MCF 10A (cell line): ENCODE measurements around the gene PTPRT. TPM values are rescaled to one million over a fixed set of nuclear protein-coding genes. Genes with fewer than 3 reads are reported as not detected.

Experiments used
- BruUV-seq: library from RNA; stranded (reverse); fragments of 400-500 nt; replicated peaks from 2 replicates; lab custom pipeline; 2021; lab: Mats Ljungman, UMichigan
- CTCF ChIA-PET: fragments of 300-600 bp; sonication (Branson Sonifier 250); formaldehyde crosslinking; extraction: SDS; loops from one replicate; lab custom pipeline; 2021; ENCODE audit warnings: antibody characterized with exemption, inconsistent platforms; lab: Yijun Ruan, JAX
- POLR2A ChIA-PET: fragments of 300-600, 350-650 bp; sonication (Branson Sonifier 250); formaldehyde crosslinking; extraction: SDS; loops from one replicate; lab custom pipeline; 2020; ENCODE audit warnings: antibody characterized with exemption, inconsistent platforms; lab: Yijun Ruan, JAX
- DNase-seq: peaks from one replicate; pipeline ENCODE4 v3.0.0-alpha.2; 2018; ENCODE audit not compliant: unreplicated experiment
- H3K27ac Mint-ChIP-seq: one replicate; pipeline ENCODE4 v1.8.0; 2022; ENCODE audit warnings: mild to moderate bottlenecking, low read depth, mixed read lengths; ENCODE audit not compliant: unreplicated experiment
- H3K27me3 Mint-ChIP-seq: one replicate; pipeline ENCODE4 v1.8.0; 2022; ENCODE audit warnings: mixed read lengths; ENCODE audit not compliant: insufficient read depth, unreplicated experiment
- H3K36me3 Mint-ChIP-seq: one replicate; pipeline ENCODE4 v1.8.0; 2022; ENCODE audit warnings: mild to moderate bottlenecking, moderate library complexity, mixed read lengths; ENCODE audit not compliant: insufficient read depth, unreplicated experiment
- H3K4me1 Mint-ChIP-seq: one replicate; pipeline ENCODE4 v1.8.0; 2022; ENCODE audit warnings: mixed read lengths; ENCODE audit not compliant: insufficient read depth, unreplicated experiment
- H3K4me3 Mint-ChIP-seq: one replicate; pipeline ENCODE4 v1.8.0; 2022; ENCODE audit warnings: mild to moderate bottlenecking, moderate library complexity, mixed read lengths; ENCODE audit not compliant: unreplicated experiment
- H3K9me3 Mint-ChIP-seq: one replicate; pipeline ENCODE4 v1.8.0; 2022; ENCODE audit warnings: mixed read lengths; ENCODE audit not compliant: unreplicated experiment
- intact Hi-C: fragments of 100-400 bp; cut with micrococcal nuclease; formaldehyde crosslinking; loops from 2 replicates; pipeline ENCODE4 v1.14.1; 2022
- total RNA-seq: library from RNA; stranded (reverse); gene quantifications from 2 replicates; pipeline ENCODE4 v1.2.3, GENCODE V29; 2022
- TF ChIP-seq, protein P1 (sequence below): fragments of 200-600 bp; IDR thresholded peaks from one replicate; pipeline ENCODE4 v1.8.0; 2022; ENCODE audit warnings: antibody characterized with exemption, mild to moderate bottlenecking; ENCODE audit not compliant: unreplicated experiment

PTPRT gene
- total RNA-seq, 1 experiment from 2014 or later, result not detected

DNA sequence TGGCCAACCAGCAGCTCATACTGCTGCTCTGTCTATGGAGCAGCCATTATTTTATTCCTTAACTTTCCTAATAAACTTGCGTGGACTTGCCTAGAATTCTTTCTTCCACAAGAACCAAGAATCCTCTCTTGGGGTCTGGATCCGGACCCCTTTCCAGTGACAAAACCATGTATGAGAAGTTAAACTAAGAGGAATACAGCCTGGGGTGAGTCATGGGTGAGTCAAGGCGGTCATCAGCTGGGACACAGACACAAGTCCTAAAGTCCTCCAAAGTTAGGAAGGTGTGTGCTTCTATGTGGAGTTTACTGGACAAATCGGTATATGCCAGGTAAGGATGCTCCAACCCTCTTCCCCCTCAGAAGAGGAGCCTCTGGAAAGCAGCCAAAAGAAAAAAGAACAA is 881.5 kb downstream of the PTPRT start:
- ChIA-PET POLR2A (no interaction called here), CTCF (no interaction called here)
- intact Hi-C loops, result no loop called here
- Mint-ChIP-seq H3K36me3 (no peaks in the 10 kb centered on the region), H3K9me3 (peaks cover 40% of the 10 kb centered on the region), H3K4me1 (no peaks in the 10 kb centered on the region), H3K4me3 (no peak overlapping the region), H3K27ac (no peak overlapping the region), H3K27me3 (no peaks in the 10 kb centered on the region)
- no TSS peak for BruUV-seq
- TF ChIP-seq, protein P1, sequence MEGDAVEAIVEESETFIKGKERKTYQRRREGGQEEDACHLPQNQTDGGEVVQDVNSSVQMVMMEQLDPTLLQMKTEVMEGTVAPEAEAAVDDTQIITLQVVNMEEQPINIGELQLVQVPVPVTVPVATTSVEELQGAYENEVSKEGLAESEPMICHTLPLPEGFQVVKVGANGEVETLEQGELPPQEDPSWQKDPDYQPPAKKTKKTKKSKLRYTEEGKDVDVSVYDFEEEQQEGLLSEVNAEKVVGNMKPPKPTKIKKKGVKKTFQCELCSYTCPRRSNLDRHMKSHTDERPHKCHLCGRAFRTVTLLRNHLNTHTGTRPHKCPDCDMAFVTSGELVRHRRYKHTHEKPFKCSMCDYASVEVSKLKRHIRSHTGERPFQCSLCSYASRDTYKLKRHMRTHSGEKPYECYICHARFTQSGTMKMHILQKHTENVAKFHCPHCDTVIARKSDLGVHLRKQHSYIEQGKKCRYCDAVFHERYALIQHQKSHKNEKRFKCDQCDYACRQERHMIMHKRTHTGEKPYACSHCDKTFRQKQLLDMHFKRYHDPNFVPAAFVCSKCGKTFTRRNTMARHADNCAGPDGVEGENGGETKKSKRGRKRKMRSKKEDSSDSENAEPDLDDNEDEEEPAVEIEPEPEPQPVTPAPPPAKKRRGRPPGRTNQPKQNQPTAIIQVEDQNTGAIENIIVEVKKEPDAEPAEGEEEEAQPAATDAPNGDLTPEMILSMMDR, result no peak
- no peak for DNase-seq

DNA sequence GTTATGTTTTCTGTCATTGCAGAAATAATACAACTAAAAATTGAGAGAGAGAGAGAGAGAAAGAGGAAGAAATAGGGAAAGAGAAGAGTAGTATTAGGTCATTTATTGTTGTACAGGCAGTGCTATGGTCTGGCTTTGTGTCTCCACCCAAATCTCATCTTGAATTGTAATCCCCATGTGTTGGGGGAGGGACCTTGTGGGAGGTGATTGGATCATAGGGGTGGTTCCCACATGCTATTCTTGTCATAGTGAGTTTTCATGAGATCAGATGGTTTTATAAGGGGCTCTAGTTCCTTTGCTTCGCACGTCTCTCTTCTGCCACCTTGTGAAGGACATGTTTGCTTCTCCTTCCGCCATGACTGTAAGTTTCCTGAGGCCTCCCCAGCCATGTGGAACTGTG is 894.1 kb downstream of the PTPRT start:
- DNase-seq, result no peak
- intact Hi-C loops, result no loop called here
- TF ChIP-seq, protein P1, result no peak
- no peaks in the 10 kb centered on the region for H3K27me3 Mint-ChIP-seq
- no peak overlapping the region for H3K4me3 Mint-ChIP-seq
- ChIA-PET CTCF (no interaction called here), POLR2A (no interaction called here)
- BruUV-seq, result no TSS peak
- H3K36me3 Mint-ChIP-seq, result no peaks in the 10 kb centered on the region
- H3K27ac Mint-ChIP-seq, result no peak overlapping the region
- peaks cover 14% of the 10 kb centered on the region for H3K9me3 Mint-ChIP-seq
- no peaks in the 10 kb centered on the region for H3K4me1 Mint-ChIP-seq

DNA sequence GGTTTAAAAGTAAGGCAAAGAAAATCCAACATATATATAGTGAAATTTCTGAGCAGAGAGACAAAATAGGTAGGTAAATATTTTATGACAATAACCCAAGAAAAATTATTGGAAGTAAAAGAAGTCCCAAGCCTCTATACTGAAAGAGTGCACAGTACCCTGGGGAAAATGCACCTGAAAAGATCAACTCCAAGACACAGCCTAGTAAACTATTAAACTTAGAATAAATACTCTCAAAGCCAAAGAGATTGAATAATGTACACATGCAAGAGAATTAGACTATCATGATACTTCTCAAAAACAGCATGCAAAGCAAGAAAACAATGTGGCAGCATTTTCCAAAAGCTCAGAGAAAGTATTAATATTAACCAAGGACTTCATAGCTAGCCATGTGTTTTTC is 894.7 kb downstream of the PTPRT start:
- Mint-ChIP-seq H3K4me3 (no peak overlapping the region), H3K27ac (no peak overlapping the region), H3K27me3 (no peaks in the 10 kb centered on the region), H3K4me1 (no peaks in the 10 kb centered on the region), H3K9me3 (peaks cover 19% of the 10 kb centered on the region), H3K36me3 (no peaks in the 10 kb centered on the region)
- intact Hi-C loops, result no loop called here
- ChIA-PET POLR2A (no interaction called here), CTCF (interaction anchor here (0.6 kb wide), 1 partner anchor 15 kb away, joined by 3 read pairs; no protein-coding TSS in a partner anchor)
- no peak for DNase-seq
- TF ChIP-seq, protein P1, result no peak
- BruUV-seq, result no TSS peak

DNA sequence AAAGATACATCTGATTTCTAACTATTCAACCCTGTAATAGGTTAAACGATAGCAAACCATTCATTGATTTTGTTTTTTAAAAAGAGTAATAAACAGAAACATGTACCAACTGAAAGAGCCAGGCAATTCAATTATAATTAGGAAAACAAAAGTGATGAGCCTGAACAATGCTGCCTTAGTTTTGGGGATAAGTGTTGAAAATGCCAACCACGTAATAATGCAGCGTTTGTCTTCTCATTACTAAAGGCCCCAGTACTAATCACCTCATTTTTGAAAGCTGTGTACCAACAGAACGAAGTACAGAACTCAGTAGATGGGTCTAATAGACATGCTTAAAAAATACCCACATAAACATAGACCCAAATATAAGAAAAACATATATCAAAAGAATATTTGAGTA is 907.9 kb downstream of the PTPRT start:
- no peak overlapping the region for H3K27ac Mint-ChIP-seq
- H3K9me3 Mint-ChIP-seq, result peaks cover 47% of the 10 kb centered on the region
- no peaks in the 10 kb centered on the region for H3K27me3 Mint-ChIP-seq
- intact Hi-C loops, result no loop called here
- no peak for DNase-seq
- ChIA-PET CTCF (no interaction called here), POLR2A (no interaction called here)
- no TSS peak for BruUV-seq
- H3K4me1 Mint-ChIP-seq, result no peaks in the 10 kb centered on the region
- TF ChIP-seq, protein P1, result no peak
- H3K4me3 Mint-ChIP-seq, result no peak overlapping the region
- no peaks in the 10 kb centered on the region for H3K36me3 Mint-ChIP-seq
